Measurements from ENCODE around the gene NEURL2. TPM values are rescaled to one million over a fixed set of nuclear protein-coding genes. Genes with fewer than 3 reads are reported as not detected.

Gene NEURL2
- total RNA-seq, 2 experiments from 2014 or later, result 2.6 TPM

Other genes starting within 250 kb of the NEURL2 start
- not detected for gene WFDC11, start 221.0 kb downstream of the NEURL2 start, total RNA-seq
- not detected for gene WFDC13, start 189.2 kb downstream of the NEURL2 start, total RNA-seq
- not detected for gene WFDC10B, start 186.2 kb downstream of the NEURL2 start, total RNA-seq
- gene SPINT4, start 168.9 kb downstream of the NEURL2 start, total RNA-seq, result not detected
- gene WFDC3, start 99.3 kb downstream of the NEURL2 start, total RNA-seq, result not detected
- 10 to 100 TPM; 32.0 to 33.5 TPM for gene DNTTIP1, start 99.3 kb downstream of the NEURL2 start, total RNA-seq
- 100 to 1,000 TPM; 232 to 244 TPM for gene UBE2C, start 78.6 kb downstream of the NEURL2 start, total RNA-seq
- not detected for gene TNNC2, start 63.9 kb downstream of the NEURL2 start, total RNA-seq
- under 1 TPM; 0.72 to 0.87 TPM for gene SNX21, start 57.4 kb downstream of the NEURL2 start, total RNA-seq
- 10 to 100 TPM; 35.0 to 35.6 TPM for gene ACOT8, start 33.8 kb downstream of the NEURL2 start, total RNA-seq
- gene ZSWIM3, start 33.6 kb downstream of the NEURL2 start, total RNA-seq, result 1 to 10 TPM; 6.2 to 6.4 TPM
- 10 to 100 TPM in 1 of 2 experiments, 1 to 10 TPM in 1; 9.8 to 11.5 TPM for gene ZSWIM1, start 10.0 kb downstream of the NEURL2 start, total RNA-seq
- under 1 TPM; 0.56 to 0.84 TPM for gene SPATA25, start 3.6 kb downstream of the NEURL2 start, total RNA-seq
- 10 to 100 TPM; 64.9 to 76.3 TPM for gene CTSA, start 127 bp upstream of the NEURL2 start, total RNA-seq
- under 1 TPM; 0.81 to 0.82 TPM for gene PLTP, start 20.9 kb upstream of the NEURL2 start, total RNA-seq
- gene PCIF1, start 43.5 kb upstream of the NEURL2 start, total RNA-seq, result 10 to 100 TPM; 44.0 to 44.6 TPM
- 10 to 100 TPM; 40.4 to 41.2 TPM for gene ZNF335, start 81.0 kb upstream of the NEURL2 start, total RNA-seq
- not detected for gene MMP9, start 117.7 kb upstream of the NEURL2 start, total RNA-seq
- gene SLC12A5, start 138.0 kb upstream of the NEURL2 start, total RNA-seq, result under 1 TPM; 0.42 to 0.87 TPM
- 10 to 100 TPM; 30.9 to 35.0 TPM for gene NCOA5, start 198.8 kb upstream of the NEURL2 start, total RNA-seq
- 1 to 10 TPM; 1.1 to 1.5 TPM for gene CD40, start 227.1 kb upstream of the NEURL2 start, total RNA-seq